ENCODE results near the gene PABPC1L. TPM values are rescaled to one million over a fixed set of nuclear protein-coding genes. Genes with fewer than 3 reads are reported as not detected.

PABPC1L gene
- total RNA-seq, 1 donor from 2014 or later = 106 TPM

DNA sequence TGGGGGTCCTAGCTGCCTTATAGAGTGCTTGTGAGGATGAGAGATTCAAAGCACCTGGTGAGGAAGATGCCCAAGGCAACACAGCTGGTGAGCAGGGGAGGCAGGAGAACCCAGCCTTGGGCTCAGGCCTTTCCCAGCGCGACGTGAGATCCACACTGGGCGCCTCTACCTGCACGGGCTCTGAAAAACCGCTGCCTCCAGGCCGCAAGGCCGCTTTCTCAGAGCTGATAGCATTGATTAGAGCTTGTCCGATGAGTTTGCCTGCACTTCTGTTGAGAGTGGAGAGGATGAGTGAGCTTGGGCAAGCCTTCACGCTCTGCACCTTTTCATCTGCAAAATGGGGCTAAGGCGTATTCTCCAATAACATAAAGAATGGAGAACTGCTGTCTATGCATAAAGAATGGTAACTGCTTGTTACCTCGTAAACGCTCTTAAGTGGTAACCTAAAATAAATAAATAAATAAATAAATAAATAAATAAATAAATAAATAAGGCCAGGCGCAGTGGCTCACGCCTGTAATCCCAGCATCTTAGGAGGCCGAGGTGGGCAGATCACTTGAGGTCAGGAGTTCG, 916 bp downstream of the PABPC1L start:
- Mint-ChIP-seq H3K4me1 (ENCODE audit: low read depth) (peaks cover 35% of the 10 kb centered on the region), H3K27ac (peak overlapping the region; percentile 84), H3K4me3 (peak overlapping the region; percentile 87), H3K27me3 (ENCODE audit: insufficient read depth) (no peaks in the 10 kb centered on the region), H3K36me3 (ENCODE audit: low read depth) (peaks cover 27% of the 10 kb centered on the region), H3K9me3 (no peaks in the 10 kb centered on the region)
- intact Hi-C loops (cut with micrococcal nuclease) = loop anchor here (1.0 to 5.0 kb wide), 3 partner anchors 25 to 187 kb away; partner anchors contain the start of genes STK4 and YWHAB
- no peak for DNase-seq (ENCODE audit: low spot score)

DNA sequence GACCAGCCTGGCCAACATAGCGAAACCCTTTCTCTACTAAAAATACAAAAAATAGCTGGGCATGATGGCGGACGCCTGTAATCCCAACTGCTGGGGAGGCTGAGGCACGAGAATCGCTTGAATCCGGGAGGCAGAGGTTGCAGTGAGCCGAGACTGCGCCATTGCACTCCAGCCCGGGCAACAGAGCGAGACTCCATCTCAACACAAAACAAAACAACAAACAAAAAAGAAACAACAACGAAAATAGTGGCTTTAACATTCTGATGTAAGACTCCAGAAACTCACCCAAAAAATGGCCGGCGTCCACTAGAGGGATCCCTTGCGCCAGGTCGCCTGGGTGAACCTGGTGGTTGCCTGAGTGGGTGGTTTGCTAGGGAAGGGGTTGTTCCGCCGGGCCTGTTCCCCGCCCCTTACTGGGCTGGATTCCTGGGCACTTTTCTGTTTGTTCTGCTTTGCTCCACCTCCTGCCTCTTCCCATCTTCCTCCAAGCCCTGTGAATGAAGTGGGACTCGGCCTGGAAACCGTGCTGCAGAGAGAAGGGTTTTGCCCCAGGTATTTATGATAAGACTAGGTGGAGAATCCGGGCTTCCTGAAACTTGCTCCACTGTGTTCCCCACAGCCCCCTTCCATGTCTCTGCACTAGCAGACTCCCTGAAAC, 1.5 kb downstream of the PABPC1L start:
- H3K27ac Mint-ChIP-seq = peak overlapping the region; percentile 34
- no peaks in the 10 kb centered on the region for H3K9me3 Mint-ChIP-seq
- H3K27me3 Mint-ChIP-seq (ENCODE audit: insufficient read depth) = no peaks in the 10 kb centered on the region
- H3K4me1 Mint-ChIP-seq (ENCODE audit: low read depth) = peaks cover 35% of the 10 kb centered on the region
- peak overlapping the region; percentile 72 for H3K4me3 Mint-ChIP-seq
- intact Hi-C loops (cut with micrococcal nuclease) = loop anchor here (2.0 to 5.0 kb wide), 2 partner anchors 55 to 186 kb away; partner anchors contain the start of gene STK4
- peak; percentile 34 for DNase-seq (ENCODE audit: low spot score)
- H3K36me3 Mint-ChIP-seq (ENCODE audit: low read depth) = peaks cover 23% of the 10 kb centered on the region

DNA sequence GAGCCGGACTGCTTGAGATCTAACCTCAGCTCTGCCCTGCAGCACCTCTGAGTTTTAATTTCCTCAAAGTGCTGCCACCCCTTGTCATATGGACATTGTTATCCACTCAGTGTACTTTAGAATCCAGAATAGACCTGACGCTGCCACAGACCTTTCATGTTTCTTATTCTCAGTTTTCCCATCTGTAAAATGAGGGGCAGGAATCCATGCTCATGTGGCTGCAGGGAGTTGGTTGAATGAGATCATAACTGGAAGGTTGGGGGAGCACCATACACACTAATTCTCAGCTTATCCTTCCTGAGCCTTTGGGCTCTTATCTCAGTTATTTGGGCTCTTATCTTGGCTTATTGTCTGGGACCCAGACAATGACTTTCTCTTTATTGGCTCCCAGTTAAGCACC, 2.3 kb downstream of the PABPC1L start:
- no peaks in the 10 kb centered on the region for H3K27me3 Mint-ChIP-seq (ENCODE audit: insufficient read depth)
- H3K36me3 Mint-ChIP-seq (ENCODE audit: low read depth) = peaks cover 27% of the 10 kb centered on the region
- peaks cover 35% of the 10 kb centered on the region for H3K4me1 Mint-ChIP-seq (ENCODE audit: low read depth)
- no peaks in the 10 kb centered on the region for H3K9me3 Mint-ChIP-seq
- H3K4me3 Mint-ChIP-seq = peak overlapping the region; percentile 72
- no peak for DNase-seq (ENCODE audit: low spot score)
- intact Hi-C loops (cut with micrococcal nuclease) = loop anchor here (5.0 kb wide), 1 partner anchor 185 kb away; no protein-coding TSS in a partner anchor
- no peak overlapping the region for H3K27ac Mint-ChIP-seq

DNA sequence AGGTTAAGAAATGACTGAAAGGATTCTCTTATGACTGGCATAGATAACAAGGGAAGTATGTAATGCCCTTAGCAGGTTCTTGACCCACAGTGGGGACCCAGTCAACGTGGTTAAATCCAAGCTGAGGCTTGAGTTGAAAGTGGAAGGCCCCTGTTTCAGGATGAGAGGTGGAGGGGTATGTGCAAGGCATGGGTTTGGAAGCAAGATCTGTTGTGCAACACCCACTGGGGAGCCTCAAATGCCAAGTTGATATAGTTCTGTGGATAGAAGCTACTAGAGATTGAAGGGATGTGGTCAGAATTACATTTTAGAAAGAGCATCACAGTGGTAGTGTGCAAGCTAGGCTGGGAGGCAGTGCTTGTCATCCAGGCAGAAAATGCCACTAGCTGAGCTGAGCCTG, 5.1 kb downstream of the PABPC1L start:
- Mint-ChIP-seq H3K27ac (peak overlapping the region; percentile 75), H3K36me3 (ENCODE audit: low read depth) (peaks cover 25% of the 10 kb centered on the region), H3K27me3 (ENCODE audit: insufficient read depth) (no peaks in the 10 kb centered on the region), H3K9me3 (no peaks in the 10 kb centered on the region), H3K4me3 (no peak overlapping the region), H3K4me1 (ENCODE audit: low read depth) (peaks cover 22% of the 10 kb centered on the region)
- intact Hi-C loops (cut with micrococcal nuclease) = loop anchor here (1.0 to 5.0 kb wide), 2 partner anchors 44 to 182 kb away; no protein-coding TSS in a partner anchor
- DNase-seq (ENCODE audit: low spot score) = no peak

DNA sequence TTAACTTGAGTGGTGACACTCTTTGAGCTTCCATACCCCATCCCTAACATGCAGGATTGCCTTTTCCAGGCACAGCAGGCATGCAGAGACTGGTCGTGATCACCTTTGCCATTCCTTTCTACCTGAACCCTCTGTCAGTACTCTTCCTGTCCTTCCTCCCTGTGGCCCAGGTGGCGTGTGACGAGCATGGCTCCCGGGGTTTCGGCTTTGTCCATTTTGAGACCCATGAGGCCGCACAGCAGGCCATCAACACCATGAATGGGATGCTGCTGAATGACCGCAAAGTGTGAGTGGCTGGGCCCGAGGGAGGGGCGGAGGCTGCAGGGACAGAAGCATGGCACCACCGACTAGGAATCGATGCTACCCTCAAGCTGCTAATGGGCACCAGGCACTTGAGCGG, 6.7 kb downstream of the PABPC1L start:
- DNase-seq (ENCODE audit: low spot score) = no peak
- Mint-ChIP-seq H3K27me3 (ENCODE audit: insufficient read depth) (no peaks in the 10 kb centered on the region), H3K36me3 (ENCODE audit: low read depth) (peaks cover 25% of the 10 kb centered on the region), H3K4me3 (no peak overlapping the region), H3K4me1 (ENCODE audit: low read depth) (peaks cover 17% of the 10 kb centered on the region), H3K27ac (no peak overlapping the region), H3K9me3 (no peaks in the 10 kb centered on the region)
- intact Hi-C loops (cut with micrococcal nuclease) = no loop called here

DNA sequence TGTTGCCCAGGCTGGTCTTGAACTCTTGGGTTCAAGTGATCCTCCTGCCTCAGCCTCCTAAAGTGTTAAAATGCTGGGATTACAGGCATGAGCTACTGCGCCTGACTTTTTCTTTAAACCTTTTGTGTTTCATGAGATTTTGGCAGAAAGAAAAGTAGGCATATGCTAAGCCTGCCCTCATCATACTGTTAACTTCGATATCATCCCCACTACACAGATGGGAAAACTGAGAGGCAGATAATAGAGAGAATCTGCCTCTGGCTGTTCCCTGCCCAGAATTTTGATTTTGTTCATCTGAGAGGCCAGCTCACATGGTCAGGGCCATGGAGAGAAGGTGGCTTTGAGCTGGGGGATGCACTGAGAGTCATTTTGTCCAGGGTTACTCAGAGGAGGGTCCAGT, 7.5 kb downstream of the PABPC1L start:
- DNase-seq (ENCODE audit: low spot score) = no peak
- intact Hi-C loops (cut with micrococcal nuclease) = no loop called here
- no peaks in the 10 kb centered on the region for H3K9me3 Mint-ChIP-seq
- no peak overlapping the region for H3K4me3 Mint-ChIP-seq
- peaks cover 16% of the 10 kb centered on the region for H3K4me1 Mint-ChIP-seq (ENCODE audit: low read depth)
- no peak overlapping the region for H3K27ac Mint-ChIP-seq
- H3K27me3 Mint-ChIP-seq (ENCODE audit: insufficient read depth) = no peaks in the 10 kb centered on the region
- peaks cover 24% of the 10 kb centered on the region for H3K36me3 Mint-ChIP-seq (ENCODE audit: low read depth)

DNA sequence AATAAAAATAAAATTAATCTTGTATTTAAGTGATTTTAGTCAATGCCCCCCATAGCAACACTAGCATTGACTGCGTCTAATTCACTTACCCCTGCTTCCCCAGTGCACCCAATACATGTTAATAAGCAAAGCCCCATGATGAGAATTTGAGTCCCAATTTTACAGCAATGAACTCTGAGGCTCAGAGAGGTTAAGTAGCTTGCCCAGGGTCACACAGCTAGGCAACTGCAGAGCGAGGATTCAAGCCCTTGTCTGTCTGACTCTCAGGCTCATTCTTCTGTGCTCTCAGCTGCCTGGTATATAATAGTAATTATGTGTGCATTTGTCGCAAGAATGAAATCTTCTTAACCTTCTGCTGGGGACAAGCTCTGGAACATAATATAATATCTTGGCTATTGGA, 8.5 kb downstream of the PABPC1L start:
- peaks cover 10% of the 10 kb centered on the region for H3K4me1 Mint-ChIP-seq (ENCODE audit: low read depth)
- no peak overlapping the region for H3K4me3 Mint-ChIP-seq
- no peak overlapping the region for H3K27ac Mint-ChIP-seq
- intact Hi-C loops (cut with micrococcal nuclease) = no loop called here
- peaks cover 21% of the 10 kb centered on the region for H3K36me3 Mint-ChIP-seq (ENCODE audit: low read depth)
- DNase-seq (ENCODE audit: low spot score) = no peak
- H3K27me3 Mint-ChIP-seq (ENCODE audit: insufficient read depth) = no peaks in the 10 kb centered on the region
- no peaks in the 10 kb centered on the region for H3K9me3 Mint-ChIP-seq

DNA sequence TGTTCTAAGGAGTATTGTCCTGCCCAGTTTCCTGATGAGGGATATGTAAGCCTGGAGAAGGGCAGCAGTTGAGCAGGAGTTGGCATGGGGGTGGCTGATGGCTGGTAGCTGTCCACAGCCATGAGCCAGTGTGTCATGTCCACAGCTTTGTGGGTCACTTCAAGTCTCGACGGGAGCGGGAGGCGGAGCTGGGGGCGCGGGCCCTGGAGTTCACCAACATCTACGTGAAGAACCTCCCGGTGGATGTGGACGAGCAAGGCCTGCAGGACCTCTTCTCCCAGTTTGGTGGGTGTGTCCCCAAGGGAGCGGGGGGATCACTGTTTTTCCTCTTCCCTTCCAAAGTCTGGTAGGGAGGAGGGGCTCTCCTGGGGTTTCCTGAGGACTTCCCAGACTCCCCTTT, 8.9 kb downstream of the PABPC1L start:
- H3K27ac Mint-ChIP-seq = no peak overlapping the region
- no peak for DNase-seq (ENCODE audit: low spot score)
- intact Hi-C loops (cut with micrococcal nuclease) = no loop called here
- H3K4me3 Mint-ChIP-seq = no peak overlapping the region
- peaks cover 10% of the 10 kb centered on the region for H3K4me1 Mint-ChIP-seq (ENCODE audit: low read depth)
- H3K36me3 Mint-ChIP-seq (ENCODE audit: low read depth) = peaks cover 21% of the 10 kb centered on the region
- H3K27me3 Mint-ChIP-seq (ENCODE audit: insufficient read depth) = no peaks in the 10 kb centered on the region
- H3K9me3 Mint-ChIP-seq = no peaks in the 10 kb centered on the region

DNA sequence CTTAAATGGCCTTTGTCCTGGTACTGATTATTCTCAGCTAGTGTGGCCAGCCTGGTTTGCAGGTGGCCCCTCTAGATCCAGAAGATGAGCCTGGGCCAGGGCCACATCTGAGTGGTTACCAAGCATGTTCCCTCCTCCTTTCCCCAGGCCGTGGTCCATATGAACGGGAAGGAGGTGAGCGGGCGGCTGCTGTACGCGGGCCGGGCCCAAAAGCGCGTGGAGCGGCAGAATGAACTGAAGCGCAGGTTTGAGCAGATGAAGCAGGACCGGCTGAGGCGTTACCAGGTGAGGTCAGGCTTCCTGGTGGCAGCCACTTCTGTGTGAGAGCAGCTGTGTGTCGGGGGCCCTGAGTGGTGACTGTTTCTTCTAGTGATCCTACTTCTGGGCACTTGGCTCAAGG, 11.6 kb downstream of the PABPC1L start:
- intact Hi-C loops (cut with micrococcal nuclease) = no loop called here
- DNase-seq (ENCODE audit: low spot score) = no peak
- no peak overlapping the region for H3K4me3 Mint-ChIP-seq
- H3K36me3 Mint-ChIP-seq (ENCODE audit: low read depth) = peaks cover 14% of the 10 kb centered on the region
- no peak overlapping the region for H3K27ac Mint-ChIP-seq
- no peaks in the 10 kb centered on the region for H3K27me3 Mint-ChIP-seq (ENCODE audit: insufficient read depth)
- no peaks in the 10 kb centered on the region for H3K9me3 Mint-ChIP-seq
- no peaks in the 10 kb centered on the region for H3K4me1 Mint-ChIP-seq (ENCODE audit: low read depth)

DNA sequence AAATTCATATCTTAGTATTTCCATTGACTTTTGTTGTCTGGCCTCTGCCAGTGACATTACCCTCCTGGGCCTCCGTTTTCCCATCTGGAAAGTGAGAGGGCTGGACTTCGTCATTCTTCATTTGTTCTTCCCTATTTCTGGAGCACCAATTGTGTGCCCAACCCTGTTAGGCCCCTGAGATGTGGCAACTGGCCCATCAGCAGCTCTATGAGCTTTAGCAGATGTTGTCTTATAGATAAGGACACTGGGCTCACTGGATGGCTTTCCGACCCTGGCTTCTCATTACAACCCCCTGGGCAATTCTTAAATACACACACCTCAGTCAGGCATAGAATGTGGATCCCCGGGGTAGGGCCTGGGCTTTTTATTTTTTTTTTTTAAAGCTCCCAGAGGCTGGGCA, 14.7 kb downstream of the PABPC1L start:
- Mint-ChIP-seq H3K27me3 (ENCODE audit: insufficient read depth) (no peaks in the 10 kb centered on the region), H3K27ac (no peak overlapping the region), H3K4me3 (no peak overlapping the region), H3K4me1 (ENCODE audit: low read depth) (no peaks in the 10 kb centered on the region), H3K9me3 (no peaks in the 10 kb centered on the region), H3K36me3 (ENCODE audit: low read depth) (peaks cover 7% of the 10 kb centered on the region)
- no peak for DNase-seq (ENCODE audit: low spot score)
- intact Hi-C loops (cut with micrococcal nuclease) = no loop called here

DNA sequence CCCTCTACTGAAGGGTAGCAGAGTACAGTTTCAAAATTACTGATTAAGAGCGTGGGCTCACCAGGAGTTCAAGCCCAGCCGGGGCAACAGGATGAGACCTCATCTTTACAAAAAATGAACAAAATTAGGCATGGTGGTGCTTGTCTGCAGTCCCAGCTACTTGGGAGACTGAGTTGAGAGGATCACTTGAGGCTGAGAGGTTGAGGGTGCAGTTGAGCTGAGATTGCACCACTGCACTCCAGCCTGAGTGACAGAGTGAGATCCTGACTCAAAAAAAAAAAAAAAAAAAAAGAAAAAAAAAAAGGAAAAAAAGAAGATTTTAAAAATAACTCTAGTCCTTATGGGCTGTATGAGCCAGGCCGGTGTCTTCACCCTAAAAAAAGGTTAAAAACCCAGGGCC, 18.7 kb downstream of the PABPC1L start:
- no peak overlapping the region for H3K4me3 Mint-ChIP-seq
- intact Hi-C loops (cut with micrococcal nuclease) = no loop called here
- no peaks in the 10 kb centered on the region for H3K4me1 Mint-ChIP-seq (ENCODE audit: low read depth)
- no peak for DNase-seq (ENCODE audit: low spot score)
- H3K36me3 Mint-ChIP-seq (ENCODE audit: low read depth) = peaks cover 17% of the 10 kb centered on the region
- H3K27me3 Mint-ChIP-seq (ENCODE audit: insufficient read depth) = no peaks in the 10 kb centered on the region
- H3K27ac Mint-ChIP-seq = no peak overlapping the region
- H3K9me3 Mint-ChIP-seq = no peaks in the 10 kb centered on the region

DNA sequence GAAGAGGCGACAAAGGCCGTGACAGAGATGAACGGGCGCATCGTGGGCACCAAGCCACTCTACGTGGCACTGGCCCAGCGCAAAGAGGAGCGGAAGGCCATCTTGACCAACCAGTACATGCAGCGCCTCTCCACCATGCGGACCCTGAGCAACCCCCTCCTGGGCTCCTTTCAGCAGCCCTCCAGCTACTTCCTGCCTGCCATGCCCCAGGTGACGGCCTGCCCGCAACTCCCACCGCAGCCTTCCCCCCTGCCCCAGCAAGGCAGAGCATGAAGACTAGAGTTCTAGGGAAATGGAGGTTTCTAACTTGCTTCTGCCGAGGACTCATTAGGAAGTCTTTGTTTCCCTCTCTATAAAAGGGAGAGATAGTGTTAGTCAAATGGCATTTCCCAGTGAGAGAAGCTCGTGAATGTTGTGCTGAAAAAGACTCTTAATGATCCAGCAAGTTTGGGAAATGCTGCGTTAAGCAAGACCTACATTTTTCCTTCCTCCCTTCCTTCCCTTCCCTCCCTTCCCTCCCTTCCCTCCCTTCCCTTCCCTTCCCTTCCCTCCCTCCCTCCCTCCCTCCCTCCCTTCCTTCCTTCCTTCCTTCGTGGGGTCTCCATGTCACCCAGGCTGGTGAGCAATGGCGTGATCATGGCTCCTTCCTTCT, 20.8 kb downstream of the PABPC1L start:
- Mint-ChIP-seq H3K27ac (no peak overlapping the region), H3K4me3 (no peak overlapping the region), H3K9me3 (no peaks in the 10 kb centered on the region), H3K36me3 (ENCODE audit: low read depth) (peaks cover 19% of the 10 kb centered on the region), H3K27me3 (ENCODE audit: insufficient read depth) (no peaks in the 10 kb centered on the region), H3K4me1 (ENCODE audit: low read depth) (no peaks in the 10 kb centered on the region)
- intact Hi-C loops (cut with micrococcal nuclease) = no loop called here
- DNase-seq (ENCODE audit: low spot score) = no peak

DNA sequence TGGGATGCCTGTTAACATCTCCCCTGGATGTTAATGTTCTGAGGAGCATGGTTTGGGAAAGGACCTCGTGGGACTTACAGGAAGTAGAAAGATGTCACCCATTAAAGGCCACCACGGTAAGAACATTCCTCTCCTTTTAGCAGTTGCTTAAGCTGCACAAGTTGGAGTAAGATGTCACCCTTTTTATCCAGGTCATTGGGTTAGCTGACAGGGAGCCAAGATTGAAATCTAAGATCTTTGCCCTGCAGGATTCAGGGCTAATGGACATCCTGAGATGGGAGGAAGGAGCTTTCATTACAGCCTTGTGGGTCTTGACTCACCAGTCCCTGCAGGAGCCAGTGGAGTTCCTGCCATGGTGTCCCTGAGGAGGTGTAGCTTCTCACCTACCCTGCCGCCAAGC, 22.1 kb downstream of the PABPC1L start:
- Mint-ChIP-seq H3K4me1 (ENCODE audit: low read depth) (no peaks in the 10 kb centered on the region), H3K9me3 (no peaks in the 10 kb centered on the region), H3K27ac (no peak overlapping the region), H3K4me3 (no peak overlapping the region), H3K36me3 (ENCODE audit: low read depth) (peaks cover 24% of the 10 kb centered on the region), H3K27me3 (ENCODE audit: insufficient read depth) (no peaks in the 10 kb centered on the region)
- intact Hi-C loops (cut with micrococcal nuclease) = no loop called here
- no peak for DNase-seq (ENCODE audit: low spot score)

Measured in activated T-helper 1 cell treated with anti-CD3 and anti-CD28 coated beads, Interleukin-12 subunit alpha, Interleukin-12 subunit beta, Interleukin-2, Interleukin-4 antibody, amounts not matched to agents 30 ng/mL and 10 ng/mL and 1 ng/mL, durations not matched to agents 14 hours and 24 hours and 36 hours (primary cell).